ENCODE measurements around the gene YLPM1.

GRCh38 chr14:74855021-74855420 lies 91.9 kb downstream of the YLPM1 start:
- TF ChIP-seq CTCF (IDR thresholded peaks at IDR 0.05), result no peak
- no peak for TF ChIP-seq EZH2 (IDR thresholded peaks at IDR 0.05; ENCODE audit: borderline replicate concordance, insufficient read depth, low read depth, low read length, poor library complexity, severe bottlenecking)

Measured in B cell (primary cell).